Peyer's patch (tissue), 4 donors: ENCODE measurements around the gene ATG5. TPM values are rescaled to one million over a fixed set of nuclear protein-coding genes. Genes with fewer than 3 reads are reported as not detected.

Experiments
- DNase-seq, 3 donors: peaks; one replicate each; pipeline ENCODE4 v3.0.0-alpha.2; 2017 to 2019
- H3K27ac ChIP-seq, 4 donors: fragments of 200-600 bp; sonication (generic); one replicate each; pipeline ENCODE4 v1.5.1; 2016 to 2019
- H3K27me3 ChIP-seq, 2 donors: fragments of 200-600 bp; sonication (generic); one replicate each; pipeline ENCODE4 v1.5.1; 2019
- H3K36me3 ChIP-seq, 3 donors: fragments of 200-600 bp; sonication (generic); one replicate each; pipeline ENCODE4 v1.5.1; 2016 to 2019
- H3K4me1 ChIP-seq, 4 donors: fragments of 200-600 bp; sonication (generic); one replicate each; pipeline ENCODE4 v1.5.1; 2016 to 2019
- H3K4me3 ChIP-seq, 4 donors: fragments of 200-600 bp; sonication (generic); 1 replicate in 3 of 4; 2 replicates in 1 of 4; pipeline ENCODE4 v1.5.1; 2016 to 2019; ENCODE audit warnings: mild to moderate bottlenecking in 1 of 4
- H3K9me3 ChIP-seq, 4 donors: fragments of 200-600 bp; sonication (generic); one replicate each; pipeline ENCODE4 v1.5.1; 2016 to 2019; ENCODE audit warnings: mild to moderate bottlenecking in 1 of 4
- POLR2A ChIP-seq, 2 donors: fragments of 450-650 bp; IDR thresholded peaks; one replicate each; pipeline ENCODE4 v1.5.1; 2017; ENCODE audit warnings: antibody characterized with exemption in 2 of 2, mild to moderate bottlenecking in 2 of 2, moderate library complexity in 2 of 2
- total RNA-seq, 4 donors: library from RNA; depleted of rRNA; stranded (reverse); fragments of >200 nt; gene quantifications; one replicate each; pipeline ENCODE4 v1.1.0, GENCODE V29; 2016
- TF ChIP-seq, protein P1 (sequence below), 6 experiments: fragments of 450-650 bp in 4 of 6; fragments of 200-600 bp in 2 of 6; sonication (generic) in 1 of 6; IDR thresholded peaks; one replicate each; pipeline ENCODE4 v1.5.1; 2017 to 2019; ENCODE audit warnings: antibody characterized with exemption in 6 of 6, mild to moderate bottlenecking in 3 of 6, moderate library complexity in 1 of 6

ATG5 gene
- total RNA-seq, 4 donors from 2014 or later = 42.7 to 73.4 (median 60.2) TPM

DNA sequence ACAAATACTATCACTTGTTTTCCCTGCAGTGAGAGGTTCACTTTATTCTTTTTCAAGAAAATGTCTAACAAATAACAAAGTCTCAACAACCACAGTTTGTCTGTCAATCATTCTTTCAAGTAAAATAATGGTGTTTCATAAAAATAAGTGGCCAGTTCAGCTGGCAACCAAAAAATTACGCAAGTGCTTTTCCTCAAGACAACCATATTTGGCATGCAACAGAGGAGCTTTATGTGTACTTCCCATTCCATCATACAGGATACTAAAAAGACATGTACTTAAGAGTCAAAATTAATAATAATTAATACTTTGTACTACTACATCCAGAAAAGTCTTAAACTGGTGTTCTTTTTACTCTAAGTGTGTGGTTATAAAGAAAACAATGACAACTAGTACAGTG is 34.6 kb downstream of the ATG5 start:
- H3K36me3 ChIP-seq = peaks cover 0 to 20% (median 5%) of the 10 kb centered on the region in 3 donors
- H3K27ac ChIP-seq = no peak overlapping the region
- no peaks in the 10 kb centered on the region for H3K4me1 ChIP-seq
- H3K27me3 ChIP-seq = no peaks in the 10 kb centered on the region
- no peaks in the 10 kb centered on the region for H3K9me3 ChIP-seq
- TF ChIP-seq, protein P1, sequence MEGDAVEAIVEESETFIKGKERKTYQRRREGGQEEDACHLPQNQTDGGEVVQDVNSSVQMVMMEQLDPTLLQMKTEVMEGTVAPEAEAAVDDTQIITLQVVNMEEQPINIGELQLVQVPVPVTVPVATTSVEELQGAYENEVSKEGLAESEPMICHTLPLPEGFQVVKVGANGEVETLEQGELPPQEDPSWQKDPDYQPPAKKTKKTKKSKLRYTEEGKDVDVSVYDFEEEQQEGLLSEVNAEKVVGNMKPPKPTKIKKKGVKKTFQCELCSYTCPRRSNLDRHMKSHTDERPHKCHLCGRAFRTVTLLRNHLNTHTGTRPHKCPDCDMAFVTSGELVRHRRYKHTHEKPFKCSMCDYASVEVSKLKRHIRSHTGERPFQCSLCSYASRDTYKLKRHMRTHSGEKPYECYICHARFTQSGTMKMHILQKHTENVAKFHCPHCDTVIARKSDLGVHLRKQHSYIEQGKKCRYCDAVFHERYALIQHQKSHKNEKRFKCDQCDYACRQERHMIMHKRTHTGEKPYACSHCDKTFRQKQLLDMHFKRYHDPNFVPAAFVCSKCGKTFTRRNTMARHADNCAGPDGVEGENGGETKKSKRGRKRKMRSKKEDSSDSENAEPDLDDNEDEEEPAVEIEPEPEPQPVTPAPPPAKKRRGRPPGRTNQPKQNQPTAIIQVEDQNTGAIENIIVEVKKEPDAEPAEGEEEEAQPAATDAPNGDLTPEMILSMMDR (IDR thresholded peaks at IDR 0.05) = no peak
- no peak for TF ChIP-seq POLR2A (IDR thresholded peaks at IDR 0.05)
- H3K4me3 ChIP-seq = no peak overlapping the region
- no peak for DNase-seq

DNA sequence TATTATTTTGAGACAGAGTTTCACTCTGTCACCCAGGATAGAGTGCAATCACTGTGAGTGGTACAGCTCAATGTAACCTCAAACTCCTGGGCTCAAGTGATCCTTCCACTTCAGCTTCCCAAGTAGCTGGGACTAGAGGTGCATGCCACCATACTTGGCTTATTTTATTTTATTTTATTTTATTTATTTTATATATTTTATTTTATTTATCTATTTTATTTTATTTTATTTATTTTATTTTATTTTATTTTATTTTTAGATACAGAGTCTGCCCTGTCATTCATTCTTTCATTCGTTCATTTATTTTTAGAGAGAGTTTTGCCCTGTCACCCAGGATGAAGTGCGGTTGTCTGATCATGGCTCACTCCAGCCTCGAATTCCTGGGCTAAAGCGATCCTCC is 35.5 kb downstream of the ATG5 start:
- Histone ChIP-seq H3K27me3 (no peaks in the 10 kb centered on the region), H3K4me3 (no peak overlapping the region), H3K36me3 (peaks cover 0 to 20% (median 5%) of the 10 kb centered on the region in 3 donors), H3K27ac (no peak overlapping the region), H3K9me3 (no peaks in the 10 kb centered on the region), H3K4me1 (no peaks in the 10 kb centered on the region)
- no peak for TF ChIP-seq POLR2A (IDR thresholded peaks at IDR 0.05)
- TF ChIP-seq, protein P1 (IDR thresholded peaks at IDR 0.05) = no peak
- DNase-seq = no peak

DNA sequence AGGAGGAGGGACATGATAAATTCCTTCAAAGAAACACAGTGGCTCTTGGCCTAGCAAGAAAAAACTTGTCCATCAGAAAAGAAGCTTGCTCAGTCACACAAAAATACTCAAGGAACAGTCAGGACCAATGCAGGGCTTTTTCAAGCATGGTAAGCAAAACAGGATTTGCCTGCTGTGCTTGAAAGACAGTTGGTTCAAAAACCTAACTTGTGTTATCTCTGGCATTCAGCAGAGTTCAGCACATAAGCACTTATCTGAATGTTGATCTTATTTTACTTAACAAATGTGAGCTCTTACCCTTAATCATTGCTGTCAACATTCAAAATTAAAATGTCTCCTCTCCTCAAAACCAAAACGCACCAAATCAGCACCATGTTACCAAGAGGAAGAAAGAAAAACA is 38.3 kb downstream of the ATG5 start:
- Histone ChIP-seq H3K4me1 (no peaks in the 10 kb centered on the region), H3K4me3 (no peak overlapping the region), H3K27ac (no peak overlapping the region), H3K36me3 (peaks cover 0 to 15% (median 2%) of the 10 kb centered on the region in 3 donors), H3K27me3 (no peaks in the 10 kb centered on the region), H3K9me3 (no peaks in the 10 kb centered on the region)
- DNase-seq = no peak
- TF ChIP-seq POLR2A (IDR thresholded peaks at IDR 0.05) = no peak
- TF ChIP-seq, protein P1 (IDR thresholded peaks at IDR 0.05) = no peak

DNA sequence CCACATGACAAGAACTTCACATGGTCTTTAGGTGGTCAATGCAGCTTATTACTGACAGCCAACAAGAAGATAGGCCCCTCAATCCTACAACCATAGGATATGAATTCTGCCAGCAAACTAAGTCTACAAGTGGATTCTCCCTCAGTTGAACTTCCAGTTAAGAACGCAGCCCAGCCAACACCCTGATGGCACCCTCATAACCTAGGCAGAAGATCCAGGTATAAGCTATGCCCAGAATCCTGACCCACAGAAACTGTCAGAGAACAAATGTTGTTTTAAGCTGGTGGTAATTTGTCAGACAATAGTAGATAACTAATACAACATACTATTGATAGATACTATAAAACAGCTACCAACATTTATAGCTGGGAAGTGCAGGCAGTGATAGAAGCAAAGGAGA is 38.8 kb downstream of the ATG5 start:
- Histone ChIP-seq H3K27me3 (no peaks in the 10 kb centered on the region), H3K9me3 (no peaks in the 10 kb centered on the region)
- DNase-seq = no peak

GRCh38 chr6:106283481-106283880 is 42.1 kb downstream of the ATG5 start:
- Histone ChIP-seq H3K36me3 (peaks cover 0 to 6% (median 0%) of the 10 kb centered on the region in 3 donors), H3K4me1 (peaks cover 0 to 6% (median 0%) of the 10 kb centered on the region in 4 donors), H3K4me3 (no peak overlapping the region), H3K9me3 (no peaks in the 10 kb centered on the region), H3K27ac (no peak overlapping the region), H3K27me3 (no peaks in the 10 kb centered on the region)
- DNase-seq = no peak
- TF ChIP-seq POLR2A (IDR thresholded peaks at IDR 0.05) = no peak
- TF ChIP-seq, protein P1 (IDR thresholded peaks at IDR 0.05) = no peak

More for the DNA sequence above, 38.8 kb downstream of the ATG5 start:
- Histone ChIP-seq H3K36me3 (peaks cover 0 to 10% (median 0%) of the 10 kb centered on the region in 3 donors), H3K4me1 (no peaks in the 10 kb centered on the region), H3K27ac (no peak overlapping the region), H3K4me3 (no peak overlapping the region)
- no peak for TF ChIP-seq POLR2A (IDR thresholded peaks at IDR 0.05)
- TF ChIP-seq, protein P1 (IDR thresholded peaks at IDR 0.05) = no peak

DNA sequence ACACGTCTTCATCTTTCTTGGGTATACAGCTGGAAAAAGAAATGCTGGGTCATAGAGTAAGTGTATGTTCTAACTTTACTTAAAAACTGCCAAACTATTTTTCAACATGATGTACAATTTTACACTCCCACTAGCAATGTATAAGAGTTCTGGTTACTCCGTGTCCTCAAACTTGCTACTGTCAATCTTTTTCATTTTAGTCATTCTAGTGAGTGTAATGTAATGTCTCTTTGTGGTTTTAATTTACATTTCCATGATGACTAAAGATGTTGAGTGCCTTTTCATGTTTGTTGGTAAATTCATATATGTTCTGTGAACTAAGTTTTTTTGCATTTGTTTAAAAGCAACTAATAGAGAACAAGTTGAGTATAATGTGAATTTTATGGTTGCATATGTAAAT is 43.9 kb downstream of the ATG5 start:
- no peak overlapping the region for H3K4me3 ChIP-seq
- H3K36me3 ChIP-seq = peaks cover 0 to 6% (median 0%) of the 10 kb centered on the region in 3 donors
- DNase-seq = no peak
- no peaks in the 10 kb centered on the region for H3K9me3 ChIP-seq
- H3K27ac ChIP-seq = no peak overlapping the region
- TF ChIP-seq, protein P1 (IDR thresholded peaks at IDR 0.05) = no peak
- no peak for TF ChIP-seq POLR2A (IDR thresholded peaks at IDR 0.05)
- peaks cover 0 to 6% (median 0%) of the 10 kb centered on the region in 4 donors for H3K4me1 ChIP-seq
- H3K27me3 ChIP-seq = no peaks in the 10 kb centered on the region
